GM11168 (cell line): ENCODE results near the gene AQP10.
"Not testable (repeated sequence)": the region's sequence is repeated elsewhere in the genome, so short reads cannot be mapped to it uniquely, and the experiment has no call there.

Source experiments
- in situ Hi-C: fragments of 300-500 bp; cut with MboI; formaldehyde crosslinking; loops from one replicate; pipeline ENCODE4 v1.12.0; 2022; ENCODE audit warnings: low sequenced_read_pairs; ENCODE audit not compliant: unreplicated experiment

AQP10 gene

GRCh38 chr1:154323493-154323892, 2.6 kb downstream of the AQP10 start:
- in situ Hi-C loops, result no loop called here

GRCh38 chr1:154324241-154324640, 3.3 kb downstream of the AQP10 start:
- in situ Hi-C loops, result no loop called here

GRCh38 chr1:154324669-154325582, 4.0 kb downstream of the AQP10 start, which contains the start of gene ATP8B2:
ATP8B2 (plus strand) TSS chr1:154325525; CDS start chr1:154328142, 2,617 bp downstream.
- in situ Hi-C loops, result no loop called here

- in situ Hi-C loops, result no loop called here
These were observed 5.0 kb downstream of the AQP10 start for GRCh38 chr1:154325583-154326545.

GRCh38 chr1:154326546-154327465, 5.9 kb downstream of the AQP10 start:
- in situ Hi-C loops, result no loop called here

- in situ Hi-C loops, result no loop called here
These were observed 6.8 kb downstream of the AQP10 start for GRCh38 chr1:154327466-154328317.

- in situ Hi-C loops, result no loop called here
These were observed 7.6 kb downstream of the AQP10 start for GRCh38 chr1:154328318-154329151.

- in situ Hi-C loops, result no loop called here
These were observed 8.2 kb downstream of the AQP10 start for GRCh38 chr1:154329152-154329521.

GRCh38 chr1:154329551-154330131, 8.7 kb downstream of the AQP10 start:
- in situ Hi-C loops, result no loop called here

GRCh38 chr1:154330669-154331068, 9.8 kb downstream of the AQP10 start:
- in situ Hi-C loops, result no loop called here

GRCh38 chr1:154334079-154335024, 13.5 kb downstream of the AQP10 start:
- in situ Hi-C loops, result no loop called here

GRCh38 chr1:154335025-154335714, 14.3 kb downstream of the AQP10 start:
- in situ Hi-C loops, result no loop called here

- in situ Hi-C loops, result no loop called here
These were observed 16.5 kb downstream of the AQP10 start for GRCh38 chr1:154337253-154337894.

GRCh38 chr1:154338875-154339274, 18.0 kb downstream of the AQP10 start:
- in situ Hi-C loops, result no loop called here

- in situ Hi-C loops, result not testable (repeated sequence)
These were observed 20.5 kb downstream of the AQP10 start for GRCh38 chr1:154341366-154341765.

GRCh38 chr1:154342132-154342531, 21.2 kb downstream of the AQP10 start:
- in situ Hi-C loops, result no loop called here
